Heart left ventricle (tissue), 16 donors: ENCODE measurements around the gene HPF1. TPM values are rescaled to one million over a fixed set of nuclear protein-coding genes. Genes with fewer than 3 reads are reported as not detected.

Experiments
- ATAC-seq, 4 donors: fragments of 200-7000 bp; cut with Tn5 transposase; one replicate each; pipeline ENCODE4 v1.9.1; 2020 to 2022; ENCODE audit warnings: moderate library complexity in 4 of 4, mild to moderate bottlenecking in 3 of 4, moderate number of reproducible peaks in 1 of 4
- DNase-seq, 5 donors: peaks; one replicate each; pipeline ENCODE4 v3.0.0-alpha.2; 2020
- H3K27ac ChIP-seq, 12 donors: fragments of 200-600 bp; sonication (generic) in 4 of 12; one replicate each; pipeline versions ENCODE4 v1.5.0 to v1.8.0; 2016 to 2022; ENCODE audit warnings: mild to moderate bottlenecking in 2 of 12
- H3K27me3 ChIP-seq, 9 donors: fragments of 200-600 bp; sonication (generic) in 2 of 9; one replicate each; pipeline versions ENCODE4 v1.5.1 to v1.8.0; 2016 to 2022; ENCODE audit warnings: mild to moderate bottlenecking in 3 of 9
- H3K36me3 ChIP-seq, 9 donors: fragments of 200-600 bp; sonication (generic) in 2 of 9; one replicate each; pipeline versions ENCODE4 v1.5.0 to v1.8.0; 2018 to 2022; ENCODE audit warnings: mild to moderate bottlenecking in 2 of 9
- H3K4me1 ChIP-seq, 12 donors: fragments of 200-600 bp; sonication (generic) in 4 of 12; one replicate each; pipeline versions ENCODE4 v1.5.0 to v1.8.0; 2016 to 2022; ENCODE audit warnings: mild to moderate bottlenecking in 3 of 12
- H3K4me3 ChIP-seq, 12 donors: fragments of 200-600 bp; sonication (generic) in 4 of 12; one replicate each; pipeline versions ENCODE4 v1.5.0 to v1.8.0; 2017 to 2022; ENCODE audit warnings: mild to moderate bottlenecking in 9 of 12, moderate library complexity in 4 of 12
- H3K9me3 ChIP-seq, 12 donors: fragments of 200-600 bp; sonication (generic) in 4 of 12; one replicate each; pipeline versions ENCODE4 v1.5.0 to v1.8.0; 2016 to 2022; ENCODE audit warnings: mild to moderate bottlenecking in 1 of 12
- CTCF ChIP-seq, 12 donors: fragments of 200-600 bp; sonication (generic) in 4 of 12; IDR thresholded peaks; one replicate each; pipeline versions ENCODE4 v1.5.0 to v1.8.0; 2018 to 2022; ENCODE audit warnings: antibody characterized with exemption in 12 of 12, mild to moderate bottlenecking in 5 of 12
- POLR2A ChIP-seq, 2 donors: fragments of 450-650 bp; IDR thresholded peaks; one replicate each; pipeline ENCODE4 v1.6.1; 2017; ENCODE audit warnings: antibody characterized with exemption in 2 of 2, mild to moderate bottlenecking in 2 of 2, moderate library complexity in 2 of 2
- WGBS, 4 donors: extraction: QIAGEN DNeasy Blood & Tissue Kit in 2 of 4; methylation state at CpG; one replicate each; pipeline versions ENCODE4 v1.1.5 to v1.1.7; 2013 to 2018; 5-methylcytosine and 5-hydroxymethylcytosine counted together
- intact Hi-C, 10 donors: fragments of 100-400 bp; cut with DNase I; formaldehyde crosslinking; loops; one replicate each; pipeline versions ENCODE4 v1.11.1 to v1.14.2; 2022
- polyA plus RNA-seq, 2 donors: library from polyadenylated mRNA; stranded (reverse); fragments of 200-250 nt; gene quantifications; one replicate each; pipeline ENCODE4 v1.2.3, GENCODE V29; 2013
- total RNA-seq, 9 donors: library from RNA; depleted of rRNA in 2 of 9; stranded (reverse); fragments of >200 nt in 2 of 9; fragmentation: NEBNext Ultra II Directional in 3 of 9; extraction: Animal tissue kit (Norgen Biotek cat#: 25700) in 3 of 9; gene quantifications; one replicate each; pipeline versions ENCODE4 v1.1.0 to v1.2.4, GENCODE V29; 2016 to 2023
- donor health status: ischemic (EF 13 %, LVEDD 7.1; RV severe dilation, severe dysfunction).
- donor health status: healthy with polysubstance abuse.
- donor health status: DM: no; HTN: yes; CAD: no.
- donor health status: DM: no; HTN: no; CAD: no.
- donor health status: ischemic (EF 25% LVEDD 6.9; RV normal size, moderate dysfunction).
- donor health status: ischemic (EF 25% LVEDD 5.7; RV mildly dilated, moderate dysfunction).
- donor health status: healthy.
- donor health status: DM: yes; HTN: yes; CAD: no.
- donor health status: ischemic (EF 35%, LVEDD 5.7; RV mildly dilated, moderate dysfunction).
- donor health status: nonischemic (EF 11% LVEDD 7.7; RV severe dilation, severe dysfunction).
- donor health status: DM: yes; HTN: yes; CAD: no.
- donor health status: PGD.
- donor health status: ischemic (EF 29% LVEDD 5.4; RV normal size, mild dysfunction).
- donor health status: nonischemic (EF 23%, LVEDD 6.1; RV moderate dilation, normal function).

The HPF1 gene
- total and polyA plus RNA-seq, 11 donors = 15.7 to 38.3 (median 20.5) TPM

- TF ChIP-seq CTCF (IDR thresholded peaks at IDR 0.05) (no peak), POLR2A (IDR thresholded peaks at IDR 0.05) (no peak)
- H3K4me1 ChIP-seq = peaks cover 0 to 2% (median 0%) of the 10 kb centered on the region in 12 donors
- H3K36me3 ChIP-seq = peaks cover 0 to 82% (median 60%) of the 10 kb centered on the region in 9 donors
- no peaks in the 10 kb centered on the region for H3K27me3 ChIP-seq
- 81 to 92% (median 89%) methylated on average over 2 of the region's 2 CpGs for WGBS, 4 donors
- H3K4me3 ChIP-seq = no peak overlapping the region
- no peak overlapping the region for H3K27ac ChIP-seq
- no peaks in the 10 kb centered on the region for H3K9me3 ChIP-seq
- intact Hi-C loops = loop anchor here in 3 of 10 donors (5.0 to 10.0 kb wide), 3 partner anchors 91 to 101 kb away; partner anchors contain the start of genes CLCN3 (in 1 of the 3) and NEK1 (in 1 of the 3)
- ATAC-seq (no peak), DNase-seq (no peak)
Measured at GRCh38 chr4:169715826-169716225, 41.9 kb downstream of the HPF1 start.

- Histone ChIP-seq H3K4me3 (no peak overlapping the region), H3K27ac (peak overlapping the region in 6 of 12 donors; percentile 6 to 28 (median 11)), H3K36me3 (peaks cover 0 to 69% (median 47%) of the 10 kb centered on the region in 9 donors), H3K4me1 (peaks cover 0 to 14% (median 0%) of the 10 kb centered on the region in 12 donors), H3K27me3 (no peaks in the 10 kb centered on the region), H3K9me3 (no peaks in the 10 kb centered on the region)
- no peak for DNase-seq
- no peak for TF ChIP-seq CTCF (IDR thresholded peaks at IDR 0.05)
- TF ChIP-seq POLR2A (IDR thresholded peaks at IDR 0.05) = no peak
- peak in 3 of 4 donors; percentile 36 to 65 (median 57) for ATAC-seq
- WGBS, 4 donors = 71 to 82% (median 81%) methylated on average over 2 of the region's 2 CpGs
- intact Hi-C loops = loop anchor here in 3 of 10 donors (10.0 kb wide), 2 partner anchors 83 to 93 kb away; partner anchors contain the start of genes NEK1 (in 2 of the 3) and CLCN3 (in 1 of the 3)
Measured at GRCh38 chr4:169707958-169708643, 49.6 kb downstream of the HPF1 start.

DNA sequence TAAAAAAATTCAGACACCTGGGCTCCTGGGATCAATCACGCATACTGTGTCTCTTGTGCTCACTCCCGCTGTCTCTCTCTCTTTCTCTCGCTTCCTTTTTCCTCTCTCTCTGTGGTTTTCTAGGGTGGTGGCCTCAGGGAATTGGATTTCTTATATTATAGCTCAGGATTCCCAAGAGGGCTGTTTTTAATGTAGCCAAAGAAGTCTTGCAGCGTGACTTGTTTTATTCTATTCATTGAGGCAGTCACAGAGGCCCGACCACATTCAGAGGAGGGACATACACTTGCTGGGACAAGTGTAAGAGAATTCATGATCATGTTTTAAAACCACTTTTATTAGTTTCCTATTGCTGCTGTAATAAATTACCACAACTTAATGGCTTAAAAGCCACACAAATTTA is 59.4 kb downstream of the HPF1 start:
- ATAC-seq (no peak), DNase-seq (no peak)
- TF ChIP-seq CTCF (IDR thresholded peaks at IDR 0.05) (no peak), POLR2A (IDR thresholded peaks at IDR 0.05) (no peak)
- intact Hi-C loops = no loop called here
- Histone ChIP-seq H3K4me3 (no peak overlapping the region), H3K4me1 (peaks cover 0 to 3% (median 0%) of the 10 kb centered on the region in 12 donors), H3K27me3 (no peaks in the 10 kb centered on the region), H3K9me3 (no peaks in the 10 kb centered on the region), H3K27ac (no peak overlapping the region), H3K36me3 (peaks cover 0 to 99% (median 63%) of the 10 kb centered on the region in 9 donors)
- WGBS, 4 donors = 94 to 99% (median 97%) methylated on average over 5 of the region's 5 CpGs

DNA sequence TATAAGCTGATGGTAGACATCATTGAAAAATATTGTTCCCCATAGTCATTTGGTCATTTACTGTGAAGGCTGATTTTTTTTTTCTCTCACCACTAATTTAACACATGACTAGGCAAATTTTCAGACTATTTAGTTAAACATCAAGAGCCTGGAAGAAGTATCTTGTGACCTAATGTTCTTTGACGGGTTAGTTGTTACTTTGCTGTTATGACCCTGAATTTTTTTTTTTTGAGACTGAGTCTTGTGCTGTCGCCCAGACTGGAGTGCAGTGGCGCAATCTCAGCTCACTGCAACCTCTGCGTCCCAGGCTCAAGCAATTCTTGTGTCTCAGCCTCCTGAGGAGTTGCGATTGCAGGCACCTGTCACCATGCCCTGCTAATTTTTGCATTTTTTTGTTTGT is 67.0 kb downstream of the HPF1 start:
- Histone ChIP-seq H3K27me3 (no peaks in the 10 kb centered on the region), H3K9me3 (no peaks in the 10 kb centered on the region), H3K36me3 (peaks cover 0 to 92% (median 45%) of the 10 kb centered on the region in 9 donors), H3K4me3 (no peak overlapping the region), H3K4me1 (no peaks in the 10 kb centered on the region), H3K27ac (no peak overlapping the region)
- TF ChIP-seq CTCF (IDR thresholded peaks at IDR 0.05) (no peak), POLR2A (IDR thresholded peaks at IDR 0.05) (no peak)
- DNase-seq = no peak
- ATAC-seq = no peak
- WGBS, 4 donors = 88 to 97% (median 93%) methylated on average over 5 of the region's 5 CpGs
- intact Hi-C loops = no loop called here
